CD4-positive, alpha-beta T cell treated with Interleukin-2 at 100 ng/mL for 4 hours (primary cell): Measurements from ENCODE around the gene EIF1AX.
"Not testable (repeated sequence)": the region's sequence is repeated elsewhere in the genome, so short reads cannot be mapped to it uniquely, and the experiment has no call there.

Experiments used
- DNase-seq: peaks from one replicate; pipeline ENCODE4 v3.0.0-alpha.2; 2020; ENCODE audit warnings: low spot score

Gene EIF1AX

GRCh38 chrX:20141281-20142220, at the start of gene EIF1AX:
EIF1AX (minus strand) TSS chrX:20141838; CDS start chrX:20141640, 198 bp downstream.
- DNase-seq, result peak; percentile 96

GRCh38 chrX:20189171-20189570, 47.5 kb upstream of the EIF1AX start:
- DNase-seq, result no peak

GRCh38 chrX:20181598-20182329, 40.1 kb upstream of the EIF1AX start:
- no peak for DNase-seq

GRCh38 chrX:20177093-20177492, 35.5 kb upstream of the EIF1AX start:
- no peak for DNase-seq

- no peak for DNase-seq
Measured at GRCh38 chrX:20173856-20174255, 32.2 kb upstream of the EIF1AX start.

GRCh38 chrX:20173313-20173712, 31.7 kb upstream of the EIF1AX start:
- no peak for DNase-seq

- no peak for DNase-seq
Measured at GRCh38 chrX:20171887-20172286, 30.2 kb upstream of the EIF1AX start.

- DNase-seq, result not testable (repeated sequence)
Measured at GRCh38 chrX:20162516-20162915, 20.9 kb upstream of the EIF1AX start.

GRCh38 chrX:20159797-20160385, 18.3 kb upstream of the EIF1AX start:
- DNase-seq, result no peak

- DNase-seq, result no peak
Measured at GRCh38 chrX:20151689-20152088, 10.1 kb upstream of the EIF1AX start.

- no peak for DNase-seq
Measured at GRCh38 chrX:20149326-20149725, 7.7 kb upstream of the EIF1AX start.

GRCh38 chrX:20147561-20147960, 5.9 kb upstream of the EIF1AX start:
- no peak for DNase-seq

GRCh38 chrX:20144491-20144890, 2.9 kb upstream of the EIF1AX start:
- peak; percentile 0 for DNase-seq

- DNase-seq, result no peak
Measured at GRCh38 chrX:20143561-20143960, 1.9 kb upstream of the EIF1AX start.

- no peak for DNase-seq
Measured at GRCh38 chrX:20143111-20143510, 1.5 kb upstream of the EIF1AX start.

GRCh38 chrX:20140420-20140819, 1.2 kb downstream of the EIF1AX start:
- DNase-seq, result no peak

GRCh38 chrX:20139966-20140365, 1.7 kb downstream of the EIF1AX start:
- DNase-seq, result no peak

GRCh38 chrX:20135944-20136343, 5.7 kb downstream of the EIF1AX start:
- DNase-seq, result no peak

GRCh38 chrX:20132666-20133065, 9.0 kb downstream of the EIF1AX start:
- DNase-seq, result no peak

- DNase-seq, result no peak
Measured at GRCh38 chrX:20130357-20130756, 11.3 kb downstream of the EIF1AX start.

GRCh38 chrX:20129547-20129946, 12.1 kb downstream of the EIF1AX start:
- DNase-seq, result no peak

GRCh38 chrX:20128670-20129069, 13.0 kb downstream of the EIF1AX start:
- DNase-seq, result no peak

- peak; percentile 2 for DNase-seq
Measured at GRCh38 chrX:20127440-20127839, 14.2 kb downstream of the EIF1AX start.
